ENCODE results near the gene TBC1D10B. TPM values are rescaled to one million over a fixed set of nuclear protein-coding genes. Genes with fewer than 3 reads are reported as not detected.

TBC1D10B gene
- total and polyA plus RNA-seq, 2 of the 8 experiments (the other 6 are each of a cell fraction or from before 2014, with no cell fraction given) = 15.4 to 28.6 TPM

GRCh38 chr16:30359871-30360170 is 10.5 kb downstream of the TBC1D10B start:
- POLR2A ChIA-PET (ENCODE audit: partially characterized antibody) = interaction anchor here (0.7 to 7.9 kb wide), 8 partner anchors 10 to 257 kb away, joined by 3 to 79 read pairs (median 3); partner anchors contain the start of genes TBC1D10B, ZNF48 and ZNF771
- H3K4ac ChIP-seq (replicated peaks; ENCODE audit: insufficient read length, low read depth, low read length) = no peak overlapping the region
- no peak overlapping the region for H3K23ac ChIP-seq (ENCODE audit: insufficient read length)
- H3K23me2 ChIP-seq (ENCODE audit: low read depth, low read length) = peaks cover 6% of the 10 kb centered on the region
- no peak overlapping the region for H4K91ac ChIP-seq (replicated peaks; ENCODE audit: insufficient read length, low read length)
- 81% methylated on average over 6 of the region's 6 CpGs; no CpG with 5 or more reads in 1 of the 2 experiments for WGBS, 2 experiments (ENCODE audit: extremely low coverage in 1 of 2, insufficient coverage in 1 of 2, insufficient read length in 1 of 2, insufficient replicate concordance in 2 of 2, low coverage in 1 of 2, low lambda C conversion rate in 2 of 2, missing lambda C conversion rate in 1 of 2)
- H2BK120ac ChIP-seq (replicated peaks; ENCODE audit: low read depth, low read length) = no peak overlapping the region
- H4K8ac ChIP-seq (ENCODE audit: extremely low read depth, insufficient read depth, low read length) = peak overlapping the region; percentile 42; the same call in 1 of the 2 replicates
- H2BK5ac ChIP-seq (ENCODE audit: low read depth, low read length) = no peak overlapping the region
- no peaks in the 10 kb centered on the region for H3K79me1 ChIP-seq (ENCODE audit: low read depth, low read length)
- no peak overlapping the region; a peak in 1 of 7 replicates for H3K9ac ChIP-seq (replicated peaks in 1 of 4; ENCODE audit: extremely low read depth in 1 of 4, low read depth in 3 of 4, low read length in 3 of 4)
- H3K36me3 ChIP-seq (ENCODE audit: control insufficient read depth in 2 of 4, insufficient read depth in 4 of 4, low read length in 3 of 4) = peaks cover 0 to 4% (median 3%) of the 10 kb centered on the region in 4 experiments; a peak in 3 of 8 replicates
- H2BK12ac ChIP-seq (ENCODE audit: low read depth, low read length) = no peak overlapping the region
- no peak overlapping the region for H2AK5ac ChIP-seq (ENCODE audit: low read depth, low read length)
- CTCF ChIA-PET (ENCODE audit: partially characterized antibody) = interaction anchor here (0.6 to 1.7 kb wide), 10 partner anchors 8 to 510 kb away, joined by 3 to 6 read pairs (median 4); no protein-coding TSS in a partner anchor
- H3K9me3 ChIP-seq (ENCODE audit: insufficient read depth in 2 of 2, low read depth in 1 of 2, low read length in 1 of 2) = no peaks in the 10 kb centered on the region
- no peak for FAIRE-seq
- no peaks in the 10 kb centered on the region for H3K27me3 ChIP-seq (replicated peaks in 1 of 4; ENCODE audit: control insufficient read depth in 3 of 4, extremely low read depth in 1 of 4, insufficient read depth in 3 of 4, low read length in 3 of 4)
- H4K5ac ChIP-seq (ENCODE audit: insufficient read length, low read depth, low read length) = no peak overlapping the region
- H3K27ac ChIP-seq (ENCODE audit: low read depth, low read length) = no peak overlapping the region
- H3K18ac ChIP-seq (ENCODE audit: extremely low read depth, low read length) = no peak overlapping the region
- H3K4me2 ChIP-seq (ENCODE audit: insufficient read depth in 1 of 2, low read depth in 2 of 2, low read length in 2 of 2) = no peak overlapping the region
- H2AFZ ChIP-seq (ENCODE audit: low read length) = no peak overlapping the region
- H3K56ac ChIP-seq (replicated peaks; ENCODE audit: insufficient read length, low read depth, low read length) = no peak overlapping the region
- peaks cover 0 to 6% (median 4%) of the 10 kb centered on the region in 4 experiments; a peak in 5 of 7 replicates for H3K4me1 ChIP-seq (replicated peaks in 1 of 4; ENCODE audit: control insufficient read depth in 3 of 4, insufficient read depth in 4 of 4, low read length in 3 of 4)
- peaks cover 0 to 15% of the 10 kb centered on the region in 2 experiments for H4K20me1 ChIP-seq (replicated peaks in 1 of 2; ENCODE audit: control insufficient read depth in 1 of 2, insufficient read depth in 2 of 2, low read length in 2 of 2)
- no peak overlapping the region for H2BK15ac ChIP-seq (ENCODE audit: low read length)
- H3K79me2 ChIP-seq (ENCODE audit: control insufficient read depth in 1 of 2, insufficient read depth in 2 of 2, low read length in 2 of 2) = peaks cover 0 to under 1% of the 10 kb centered on the region in 2 experiments; a peak in 1 of 4 replicates
- DNase-seq (ENCODE audit: low read depth in 1 of 2, low spot score in 2 of 2) = no peak
- no peak overlapping the region for H2BK20ac ChIP-seq (ENCODE audit: low read length)
- H3K4me3 ChIP-seq (ENCODE audit: extremely low read depth in 1 of 4, insufficient read depth in 2 of 4, low read depth in 3 of 4, low read length in 4 of 4) = no peak overlapping the region
- no peak overlapping the region for H3K14ac ChIP-seq (ENCODE audit: insufficient read length)
- TF ChIP-seq SP4 (IDR thresholded peaks at IDR 0.05; ENCODE audit: low read length) (no peak), SUZ12 (IDR thresholded peaks at IDR 0.05; ENCODE audit: low read length) (no peak), SP1 (IDR thresholded peaks at IDR 0.05; ENCODE audit: low read depth, low read length) (no peak), HDAC6 (IDR thresholded peaks at IDR 0.05; ENCODE audit: low read depth, low read length) (no peak), EP300 (IDR thresholded peaks at IDR 0.05; ENCODE audit: borderline replicate concordance in 1 of 2, low read depth in 2 of 2, low read length in 2 of 2) (no peak), TAF1 (IDR thresholded peaks at IDR 0.05; ENCODE audit: low read depth, low read length) (no peak), TBP (IDR thresholded peaks at IDR 0.05; ENCODE audit: low read depth, low read length) (no peak), GTF2F1 (IDR thresholded peaks at IDR 0.05; ENCODE audit: borderline replicate concordance, low read depth, low read length) (no peak)
